Right forelimb (tissue), 1 donor: ENCODE measurements around the gene ZP2.
"Not testable (repeated sequence)": the region's sequence is repeated elsewhere in the genome, so short reads cannot be mapped to it uniquely, and the experiment has no call there.

Experiments used
- DNase-seq: peaks from one replicate; pipeline ENCODE4 v3.0.0-alpha.2; 2018

ZP2 gene

GRCh38 chr16:21169249-21169981 lies 42.0 kb downstream of the ZP2 start:
- no peak for DNase-seq

GRCh38 chr16:21167929-21168602 lies 43.3 kb downstream of the ZP2 start:
- no peak for DNase-seq

GRCh38 chr16:21167360-21167759 lies 44.0 kb downstream of the ZP2 start:
- DNase-seq, result no peak

DNA sequence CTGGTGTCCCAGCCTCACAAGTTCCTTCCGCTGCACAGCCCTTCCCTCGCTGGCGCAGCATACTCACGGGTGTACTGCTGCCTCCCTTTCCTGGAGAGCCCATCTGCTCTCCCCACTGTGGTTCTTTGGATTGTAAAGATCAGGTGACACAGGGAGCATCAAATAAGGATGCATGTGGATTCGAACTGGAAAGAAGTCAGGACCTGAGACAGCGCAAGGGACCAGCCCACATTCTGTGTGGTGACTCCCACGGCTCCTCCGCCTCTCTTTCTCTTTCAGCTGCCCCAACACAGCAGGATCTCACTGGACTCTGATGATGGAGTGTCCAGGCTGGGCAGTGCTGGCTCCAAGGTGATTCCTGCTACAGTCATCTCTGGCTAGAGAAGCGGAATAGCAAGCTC lies 44.8 kb downstream of the ZP2 start:
- no peak for DNase-seq

DNA sequence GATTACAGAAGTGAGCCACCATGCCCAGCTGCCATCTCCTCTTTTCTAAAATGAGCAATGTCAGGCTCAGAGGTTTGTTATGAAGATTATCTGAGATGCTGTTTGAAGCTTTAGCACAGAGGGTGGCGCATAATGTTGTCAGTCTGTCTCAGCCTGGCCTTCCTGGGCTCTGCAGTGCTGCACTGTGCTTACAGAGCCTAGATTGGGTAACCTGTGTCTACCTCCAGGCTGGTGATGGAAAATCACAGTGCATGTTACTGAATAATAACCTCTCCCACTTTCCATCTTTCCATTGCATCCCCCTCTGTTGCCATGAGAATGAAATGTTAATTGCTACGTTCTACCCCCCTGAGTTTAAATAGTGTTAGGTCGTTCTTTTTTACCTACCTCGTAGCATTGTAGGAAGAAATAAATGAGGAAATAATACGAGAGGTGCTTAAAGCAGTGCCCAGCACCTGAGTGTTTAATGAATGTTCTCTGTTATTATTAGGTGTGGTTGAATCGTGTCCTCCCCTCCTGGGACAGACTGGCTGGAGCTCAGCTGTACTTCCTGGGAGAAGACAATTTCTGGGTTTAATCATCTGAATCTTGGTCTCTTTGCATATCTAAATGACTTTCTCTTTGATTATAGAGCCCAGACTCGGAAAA lies 46.7 kb downstream of the ZP2 start:
- DNase-seq, result no peak

DNA sequence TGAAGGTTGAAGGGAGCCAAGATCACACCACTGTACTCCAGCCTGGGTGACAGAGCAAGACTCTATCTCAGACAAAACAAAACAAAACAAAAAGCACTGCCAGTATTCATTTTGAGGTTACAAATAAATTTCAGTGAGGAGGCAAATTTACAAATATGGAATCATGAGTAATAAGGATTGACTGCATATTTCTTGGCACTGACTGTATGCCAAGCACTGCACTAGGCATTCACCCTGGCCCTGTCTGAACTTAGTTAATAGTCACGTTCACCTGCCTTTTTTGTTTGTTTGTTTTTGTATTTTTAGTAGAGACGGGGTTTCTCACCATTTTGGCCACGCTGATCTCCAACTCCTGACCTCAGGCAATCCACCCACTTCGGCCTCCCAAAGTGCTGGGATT lies 47.8 kb downstream of the ZP2 start:
- DNase-seq, result no peak

DNA sequence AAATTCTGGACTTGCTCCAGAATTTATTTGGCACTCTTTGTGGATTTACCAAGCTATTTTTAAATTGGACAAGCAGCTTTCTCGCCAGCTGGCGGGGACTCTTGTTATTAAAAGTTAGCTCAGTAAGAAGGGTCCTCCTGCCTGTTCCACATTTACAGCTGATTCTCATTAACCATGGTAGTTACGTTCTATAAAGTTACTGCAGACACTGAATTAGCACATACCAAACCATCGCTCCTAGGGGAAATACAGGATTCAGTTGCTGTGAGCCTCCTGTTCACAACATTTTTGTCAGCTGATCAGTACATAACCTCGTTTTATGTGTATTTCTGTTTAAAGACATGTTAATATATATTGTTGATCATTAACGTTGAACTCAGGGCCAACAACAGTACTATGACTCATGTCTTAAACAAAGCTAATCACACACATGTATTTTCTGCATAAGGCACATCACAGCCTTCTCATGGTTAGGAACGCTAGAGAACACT lies 48.7 kb downstream of the ZP2 start:
- no peak for DNase-seq

DNA sequence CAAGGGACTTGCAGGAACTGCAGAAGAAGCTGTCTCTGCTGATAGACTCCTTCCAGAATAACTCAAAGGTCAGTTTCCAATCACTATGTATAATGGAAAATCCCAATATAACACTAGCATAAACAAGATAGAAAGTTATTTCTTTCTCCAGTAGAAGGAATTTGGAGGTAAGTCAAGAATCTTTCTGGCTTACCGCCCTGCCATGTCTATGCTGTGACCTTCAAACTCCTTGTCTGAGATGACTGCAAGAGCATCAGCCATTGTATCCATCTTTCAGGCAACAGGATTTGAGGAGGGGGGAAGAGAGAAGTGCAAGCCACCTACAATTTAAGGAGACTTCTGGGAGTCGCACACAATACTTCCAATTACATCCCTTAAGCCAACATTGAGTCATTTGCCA lies 50.2 kb downstream of the ZP2 start:
- DNase-seq, result no peak

DNA sequence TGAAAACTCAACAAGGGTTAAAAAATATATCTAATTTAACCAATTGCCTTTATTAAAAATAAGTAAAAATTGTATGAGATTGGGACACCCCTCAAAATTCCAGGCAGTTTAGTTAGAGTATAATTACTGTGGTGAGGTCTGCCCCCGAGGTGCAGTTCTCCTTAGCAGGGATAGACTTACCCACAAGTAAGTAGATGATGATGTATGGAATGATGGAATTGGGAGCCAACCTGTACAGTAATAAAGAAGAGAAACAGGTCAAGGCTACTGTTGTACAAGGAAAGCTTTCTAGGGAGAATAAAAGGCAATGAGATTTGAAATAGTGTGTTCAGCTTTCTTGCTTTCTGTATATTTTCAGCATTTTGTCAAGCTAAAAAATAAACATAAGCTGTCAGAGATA lies 51.1 kb downstream of the ZP2 start:
- DNase-seq, result no peak

- DNase-seq, result peak; percentile 46
Measured at GRCh38 chr16:21159281-21159951, 52.0 kb downstream of the ZP2 start.

DNA sequence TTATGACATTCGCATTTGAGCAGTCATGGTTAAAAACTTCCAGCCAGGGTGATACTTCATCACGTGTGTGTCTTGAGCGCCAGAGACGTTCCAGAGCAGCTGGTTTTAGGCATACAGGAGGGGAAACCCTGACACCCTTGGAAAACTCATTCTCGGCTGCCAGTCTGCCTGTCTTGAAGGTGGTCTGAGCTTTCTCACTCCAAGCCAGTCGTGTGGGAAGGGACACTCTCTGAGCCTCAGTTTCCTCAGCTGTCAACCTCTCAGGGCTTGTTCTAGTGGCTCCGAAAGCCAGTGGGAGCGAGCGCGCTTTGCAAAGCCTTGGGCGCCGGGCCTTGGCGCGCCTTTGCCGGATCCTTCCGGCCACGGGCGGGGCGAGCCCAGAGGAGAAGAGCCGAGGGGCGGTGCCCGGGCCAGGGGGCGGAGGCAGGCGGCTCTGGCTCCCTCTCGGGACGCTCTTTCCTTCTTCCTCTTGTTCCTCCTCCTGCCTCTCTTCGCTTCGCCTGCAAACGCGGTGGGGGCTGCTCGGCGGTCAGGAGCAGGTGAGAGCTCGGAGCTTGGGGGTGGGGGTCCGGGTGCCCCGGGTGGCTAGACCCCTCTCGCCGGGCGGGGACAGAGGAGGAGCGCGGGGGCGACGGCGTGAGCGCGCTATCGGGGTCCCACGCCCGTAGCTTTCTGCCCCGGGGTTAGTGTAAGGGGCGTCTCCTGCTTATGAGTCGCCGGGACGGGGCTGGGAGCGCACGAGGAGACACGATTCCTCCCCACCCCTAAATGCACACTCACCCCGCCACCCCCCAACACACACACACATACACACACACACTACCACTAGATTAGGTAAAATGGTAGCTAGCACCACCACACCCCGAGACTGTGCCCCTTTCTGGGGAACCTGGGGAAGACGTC lies 52.9 kb downstream of the ZP2 start, which contains the start of gene LDAF1:
LDAF1 (plus strand) TSS at position 467 of the 903 bp plus-strand sequence. CDS start 2,509 bp downstream, outside the sequence.
- peak; percentile 86 for DNase-seq

DNA sequence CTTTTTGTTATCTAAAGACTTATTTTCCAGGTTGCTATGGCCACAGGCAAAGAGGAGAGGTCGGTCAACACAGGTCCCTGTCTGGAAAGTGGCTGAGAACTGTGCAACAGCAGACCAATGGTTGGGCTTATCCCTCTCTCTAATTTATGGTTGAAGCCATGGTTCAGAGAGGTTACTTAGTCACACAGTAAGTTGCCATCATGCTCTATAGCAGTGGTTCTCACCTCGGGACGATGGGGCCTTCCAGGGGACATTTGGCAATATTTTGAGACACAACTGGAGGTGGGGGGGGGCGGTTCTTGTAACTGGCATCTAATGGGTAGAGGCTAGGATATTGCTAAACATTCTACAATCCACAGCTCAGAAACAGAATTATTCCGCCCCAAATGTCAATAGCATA lies 53.7 kb downstream of the ZP2 start:
- no peak for DNase-seq

DNA sequence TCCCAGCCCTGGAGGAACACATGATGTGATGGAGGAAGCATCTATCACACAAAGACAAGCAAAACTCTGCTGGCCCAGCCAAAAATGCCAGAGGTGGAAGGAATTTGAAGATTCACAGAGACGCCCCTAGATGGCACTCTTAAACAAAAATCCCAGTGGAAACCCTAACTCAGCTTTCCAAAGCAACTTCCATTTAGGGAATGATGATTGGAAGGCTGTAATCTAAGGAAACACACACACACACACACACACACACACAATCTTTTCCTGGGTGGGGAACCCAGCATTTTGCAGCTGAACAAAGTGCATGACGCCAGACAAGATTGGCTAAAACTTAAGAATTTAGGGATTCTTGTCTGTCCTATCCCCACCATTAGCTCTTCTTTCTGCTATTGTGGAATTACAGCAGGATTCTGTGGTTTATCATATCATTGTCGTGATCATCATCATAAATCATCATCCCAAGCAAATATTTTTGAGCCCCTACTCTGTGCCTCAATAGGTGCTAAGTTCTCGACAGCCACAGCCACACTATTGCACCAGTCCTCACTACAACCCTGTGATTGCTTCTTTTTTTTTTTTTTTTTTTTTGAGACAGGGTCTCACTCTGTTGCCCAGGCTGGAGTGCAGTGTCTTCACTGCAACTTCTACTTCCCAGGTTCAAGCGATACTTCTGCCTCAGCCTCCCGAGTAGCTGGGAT lies 54.5 kb downstream of the ZP2 start:
- peak; percentile 62 for DNase-seq

- not testable (repeated sequence) for DNase-seq
Measured at GRCh38 chr16:21156011-21156410, 55.4 kb downstream of the ZP2 start.

- not testable (repeated sequence) for DNase-seq
Measured at GRCh38 chr16:21153124-21153729, 58.1 kb downstream of the ZP2 start.

- DNase-seq, result not testable (repeated sequence)
Measured at GRCh38 chr16:21152160-21153030, 59.0 kb downstream of the ZP2 start.

DNA sequence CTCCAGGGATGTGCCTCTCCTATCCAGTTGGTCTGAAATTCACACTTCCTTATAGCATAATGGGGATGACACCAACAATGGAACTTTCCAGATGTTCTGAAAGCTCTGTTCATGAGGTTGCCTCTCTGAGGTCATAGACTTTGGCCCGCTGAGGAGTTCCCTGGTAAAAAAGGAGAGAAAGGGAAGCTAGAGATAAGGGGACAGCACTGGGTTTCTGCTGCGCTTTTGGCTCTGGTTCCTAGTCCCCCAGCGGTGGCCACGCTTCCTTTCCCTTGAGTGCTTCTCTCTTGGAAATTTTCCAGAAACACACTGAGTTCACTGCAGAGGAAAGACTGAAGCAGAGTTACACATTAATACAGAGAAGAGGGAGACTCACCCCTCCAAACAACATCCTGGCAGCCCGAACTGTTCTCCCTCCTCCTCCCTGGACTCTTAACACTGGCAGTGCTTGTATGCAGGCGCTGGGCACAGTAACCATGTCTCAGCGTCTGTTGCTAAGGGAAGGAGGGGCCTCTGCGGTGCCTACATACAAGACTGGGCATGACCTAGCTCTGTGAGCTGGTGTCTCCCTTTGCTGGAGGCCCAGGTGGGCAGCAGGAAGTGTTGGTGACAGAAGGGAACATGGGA lies 60.9 kb downstream of the ZP2 start, which contains the start of gene DNAH3:
DNAH3 (minus strand) TSS at position 472 of the 627 bp plus-strand sequence. CDS start 527 bp downstream, outside the sequence.
- no peak for DNase-seq
